Caco-2 (cell line): ENCODE results near the gene MCM8. TPM values are rescaled to one million over a fixed set of nuclear protein-coding genes. Genes with fewer than 3 reads are reported as not detected.

ENCODE experiments used
- BruUV-seq: library from RNA; stranded (reverse); fragments of 400-500 nt; replicated peaks from 2 replicates; lab custom pipeline; 2021; lab: Mats Ljungman, UMichigan
- CTCF ChIA-PET: fragments of 300-600 bp; sonication (Branson Sonifier 250); formaldehyde crosslinking; loops from one replicate; lab custom pipeline; 2022; ENCODE audit warnings: antibody characterized with exemption; lab: Charles Lee
- POLR2A ChIA-PET: fragments of 300-600 bp; sonication (Branson Sonifier 250); formaldehyde crosslinking; loops from one replicate; lab custom pipeline; 2022; ENCODE audit warnings: antibody characterized with exemption; lab: Charles Lee
- DNase-seq, 2 experiments: peaks; one replicate each; pipeline versions ENCODE4 v3.0.0 to v3.0.0-alpha.2; 2020 to 2022
- H3K27me3 ChIP-seq: replicated peaks from 2 replicates; pipeline ENCODE4 v1.6.0; 2011; ENCODE audit warnings: low read length; ENCODE audit not compliant: control insufficient read depth, insufficient read depth
- H3K36me3 ChIP-seq: 2 replicates; pipeline ENCODE4 v1.5.1; 2011; ENCODE audit warnings: low read length; ENCODE audit not compliant: control insufficient read depth, insufficient read depth
- H3K4me1 ChIP-seq: fragments of 250-450 bp; sonication (Bioruptor Pico); 2 replicates; pipeline ENCODE4 v1.5.1; 2020; ENCODE audit warnings: mild to moderate bottlenecking
- H3K4me3 ChIP-seq: 2 replicates; pipeline ENCODE4 v1.5.1; 2011; ENCODE audit warnings: low read depth, mild to moderate bottlenecking, control low read depth, low read length
- H3K9me3 ChIP-seq: fragments of 250-450 bp; sonication (Bioruptor Pico); 2 replicates; pipeline ENCODE4 v1.5.1; 2020; ENCODE audit warnings: mild to moderate bottlenecking, moderate library complexity
- H3K27ac Mint-ChIP-seq: one replicate; pipeline ENCODE4 v1.8.0; 2022; ENCODE audit warnings: mixed read lengths; ENCODE audit not compliant: unreplicated experiment
- H3K27me3 Mint-ChIP-seq: one replicate; pipeline ENCODE4 v1.8.0; 2022; ENCODE audit warnings: mixed read lengths; ENCODE audit not compliant: insufficient read depth, unreplicated experiment
- H3K36me3 Mint-ChIP-seq: one replicate; pipeline ENCODE4 v1.8.0; 2022; ENCODE audit warnings: mild to moderate bottlenecking, mixed read lengths; ENCODE audit not compliant: insufficient read depth, unreplicated experiment
- H3K4me1 Mint-ChIP-seq: one replicate; pipeline ENCODE4 v1.8.0; 2022; ENCODE audit warnings: low read depth, mixed read lengths; ENCODE audit not compliant: unreplicated experiment
- H3K4me3 Mint-ChIP-seq: one replicate; pipeline ENCODE4 v1.8.0; 2022; ENCODE audit warnings: mild to moderate bottlenecking, moderate library complexity, mixed read lengths; ENCODE audit not compliant: unreplicated experiment
- H3K9me3 Mint-ChIP-seq: one replicate; pipeline ENCODE4 v1.8.0; 2022; ENCODE audit warnings: mixed read lengths; ENCODE audit not compliant: unreplicated experiment
- intact Hi-C: fragments of 100-400 bp; cut with micrococcal nuclease; formaldehyde crosslinking; loops from one replicate; pipeline ENCODE4 v1.10.0; 2022; ENCODE audit not compliant: unreplicated experiment
- total RNA-seq: library from RNA; stranded (reverse); gene quantifications from 2 replicates; pipeline ENCODE4 v1.2.3, GENCODE V29; 2022
- TF ChIP-seq, protein P1 (sequence below), 2 experiments: fragments of 200-600 bp in 1 of 2; IDR thresholded peaks; 1 replicate in 1 of 2; 2 replicates in 1 of 2; pipeline versions ENCODE4 v1.5.1 to v1.8.0; 2011 to 2022; ENCODE audit warnings: antibody characterized with exemption in 1 of 2, control low read depth in 1 of 2, inconsistent platforms in 1 of 2, low read depth in 1 of 2, low read length in 1 of 2, mild to moderate bottlenecking in 1 of 2, moderate library complexity in 1 of 2; ENCODE audit not compliant: insufficient read depth in 1 of 2, severe bottlenecking in 1 of 2, unreplicated experiment in 1 of 2

MCM8 gene
- total RNA-seq, 1 experiment from 2014 or later: 38.4 TPM

DNA sequence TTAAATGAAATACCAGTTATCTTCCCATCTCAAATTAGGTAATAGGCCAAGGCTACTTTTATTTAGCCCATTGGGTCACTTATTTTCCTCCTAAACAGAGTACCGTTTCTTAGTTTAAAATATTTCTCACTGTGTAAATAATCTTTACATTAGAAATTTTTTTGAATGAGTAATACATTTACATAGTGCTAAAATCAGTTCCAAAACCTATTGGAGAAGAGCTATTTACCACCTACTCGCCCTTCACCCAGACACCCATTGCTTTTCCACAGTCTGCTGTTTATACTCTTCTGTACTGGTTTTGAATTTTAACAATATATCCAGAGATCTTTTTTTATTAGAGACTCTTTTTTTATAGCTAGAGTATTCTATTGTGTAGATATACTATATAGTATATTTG is 36.9 kb downstream of the MCM8 start:
- BruUV-seq: no TSS peak
- H3K9me3 ChIP-seq: no peaks in the 10 kb centered on the region
- H3K4me1 ChIP-seq: peaks cover 13% of the 10 kb centered on the region
- H3K36me3 ChIP-seq: no peaks in the 10 kb centered on the region; the same call in 1 of the 2 replicates
- no peak for DNase-seq
- H3K4me3 ChIP-seq: no peak overlapping the region
- Mint-ChIP-seq H3K4me1 (no peaks in the 10 kb centered on the region), H3K9me3 (no peaks in the 10 kb centered on the region), H3K36me3 (peaks cover 55% of the 10 kb centered on the region), H3K4me3 (no peak overlapping the region), H3K27me3 (no peaks in the 10 kb centered on the region), H3K27ac (no peak overlapping the region)
- H3K27me3 ChIP-seq: no peaks in the 10 kb centered on the region
- TF ChIP-seq, protein P1, sequence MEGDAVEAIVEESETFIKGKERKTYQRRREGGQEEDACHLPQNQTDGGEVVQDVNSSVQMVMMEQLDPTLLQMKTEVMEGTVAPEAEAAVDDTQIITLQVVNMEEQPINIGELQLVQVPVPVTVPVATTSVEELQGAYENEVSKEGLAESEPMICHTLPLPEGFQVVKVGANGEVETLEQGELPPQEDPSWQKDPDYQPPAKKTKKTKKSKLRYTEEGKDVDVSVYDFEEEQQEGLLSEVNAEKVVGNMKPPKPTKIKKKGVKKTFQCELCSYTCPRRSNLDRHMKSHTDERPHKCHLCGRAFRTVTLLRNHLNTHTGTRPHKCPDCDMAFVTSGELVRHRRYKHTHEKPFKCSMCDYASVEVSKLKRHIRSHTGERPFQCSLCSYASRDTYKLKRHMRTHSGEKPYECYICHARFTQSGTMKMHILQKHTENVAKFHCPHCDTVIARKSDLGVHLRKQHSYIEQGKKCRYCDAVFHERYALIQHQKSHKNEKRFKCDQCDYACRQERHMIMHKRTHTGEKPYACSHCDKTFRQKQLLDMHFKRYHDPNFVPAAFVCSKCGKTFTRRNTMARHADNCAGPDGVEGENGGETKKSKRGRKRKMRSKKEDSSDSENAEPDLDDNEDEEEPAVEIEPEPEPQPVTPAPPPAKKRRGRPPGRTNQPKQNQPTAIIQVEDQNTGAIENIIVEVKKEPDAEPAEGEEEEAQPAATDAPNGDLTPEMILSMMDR (IDR thresholded peaks at IDR 0.05; ENCODE audit: insufficient read depth in 1 of 2, low read depth in 1 of 2, low read length in 1 of 2, severe bottlenecking in 1 of 2, unreplicated experiment in 1 of 2): no peak
- POLR2A ChIA-PET: no interaction called here
- intact Hi-C loops: no loop called here
- CTCF ChIA-PET: no interaction called here

DNA sequence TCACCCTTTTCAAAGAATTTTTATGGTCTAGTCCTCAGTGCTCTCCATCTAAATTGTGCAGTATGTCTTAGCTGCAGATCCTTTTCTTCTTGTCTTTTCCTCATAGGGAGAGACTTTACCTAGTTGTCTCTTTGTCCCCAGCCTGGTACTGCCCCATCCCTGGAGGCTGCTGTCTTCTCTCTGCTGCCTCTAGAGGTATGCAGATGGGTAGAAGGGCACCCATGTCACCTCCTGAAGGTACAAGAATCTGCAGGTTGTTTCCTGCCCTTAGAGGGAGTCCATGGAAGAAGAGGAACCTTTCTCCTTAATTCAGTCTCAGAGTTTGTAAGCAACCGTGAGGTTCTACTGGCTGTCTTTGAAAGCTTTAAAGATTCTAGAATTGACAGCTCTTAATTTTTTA is 39.1 kb downstream of the MCM8 start:
- no peaks in the 10 kb centered on the region for H3K9me3 ChIP-seq
- no peak for DNase-seq
- no peak overlapping the region for H3K4me3 Mint-ChIP-seq
- CTCF ChIA-PET: no interaction called here
- peaks cover 13% of the 10 kb centered on the region for H3K4me1 ChIP-seq
- no peaks in the 10 kb centered on the region for H3K36me3 ChIP-seq
- H3K4me3 ChIP-seq: no peak overlapping the region
- POLR2A ChIA-PET: interaction anchor here (0.6 kb wide), 1 partner anchor 237 kb away, joined by 6 read pairs; no protein-coding TSS in a partner anchor
- BruUV-seq: no TSS peak
- TF ChIP-seq, protein P1 (IDR thresholded peaks at IDR 0.05; ENCODE audit: insufficient read depth in 1 of 2, low read depth in 1 of 2, low read length in 1 of 2, severe bottlenecking in 1 of 2, unreplicated experiment in 1 of 2): no peak
- no peaks in the 10 kb centered on the region for H3K27me3 ChIP-seq
- no peaks in the 10 kb centered on the region for H3K4me1 Mint-ChIP-seq
- no peaks in the 10 kb centered on the region for H3K27me3 Mint-ChIP-seq
- no peak overlapping the region for H3K27ac Mint-ChIP-seq
- H3K36me3 Mint-ChIP-seq: peaks cover 54% of the 10 kb centered on the region
- no peaks in the 10 kb centered on the region for H3K9me3 Mint-ChIP-seq
- intact Hi-C loops: no loop called here

DNA sequence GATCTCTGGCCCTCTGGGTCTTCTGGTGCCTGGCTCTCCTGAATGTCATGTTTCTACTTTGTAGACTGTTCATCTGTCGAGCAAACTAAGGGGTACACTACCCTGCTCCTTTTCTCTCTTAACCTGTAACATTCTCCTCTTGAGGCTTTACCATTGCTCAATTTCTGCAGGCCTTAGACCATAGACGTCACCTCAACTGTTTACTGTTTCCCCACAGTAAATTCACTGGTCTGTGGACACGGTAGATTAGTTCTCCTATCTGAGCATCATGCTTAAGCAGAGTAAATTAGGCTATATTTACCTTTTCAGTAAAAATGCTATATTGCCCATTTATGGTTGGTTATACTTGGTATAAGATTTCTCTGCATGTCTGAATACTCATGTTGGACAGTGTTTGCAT is 40.5 kb downstream of the MCM8 start:
- Mint-ChIP-seq H3K4me1 (no peaks in the 10 kb centered on the region), H3K9me3 (no peaks in the 10 kb centered on the region), H3K27ac (peak overlapping the region; percentile 0), H3K4me3 (no peak overlapping the region), H3K27me3 (no peaks in the 10 kb centered on the region), H3K36me3 (peaks cover 57% of the 10 kb centered on the region)
- POLR2A ChIA-PET: no interaction called here
- TF ChIP-seq, protein P1 (IDR thresholded peaks at IDR 0.05; ENCODE audit: insufficient read depth in 1 of 2, low read depth in 1 of 2, low read length in 1 of 2, severe bottlenecking in 1 of 2, unreplicated experiment in 1 of 2): no peak
- CTCF ChIA-PET: no interaction called here
- no peak overlapping the region for H3K4me3 ChIP-seq
- H3K9me3 ChIP-seq: no peaks in the 10 kb centered on the region
- no peaks in the 10 kb centered on the region for H3K27me3 ChIP-seq
- H3K4me1 ChIP-seq: peaks cover 13% of the 10 kb centered on the region
- DNase-seq: no peak
- no TSS peak for BruUV-seq
- H3K36me3 ChIP-seq: peaks cover 2% of the 10 kb centered on the region; the same call in 1 of the 2 replicates
- intact Hi-C loops: no loop called here
